Suprapubic skin (tissue), 4 donors: ENCODE measurements around the gene WDR37. TPM values are rescaled to one million over a fixed set of nuclear protein-coding genes. Genes with fewer than 3 reads are reported as not detected.

Experiments
- DNase-seq, 2 donors: peaks; one replicate each; pipeline ENCODE4 v3.0.0-alpha.2; 2019; ENCODE audit warnings: low spot score in 2 of 2
- H3K27ac ChIP-seq: fragments of 200-600 bp; sonication (generic); one replicate; pipeline ENCODE4 v1.5.1; 2019
- H3K27me3 ChIP-seq: fragments of 200-600 bp; sonication (generic); one replicate; pipeline ENCODE4 v1.5.1; 2019
- H3K36me3 ChIP-seq: fragments of 200-600 bp; sonication (generic); one replicate; pipeline ENCODE4 v1.5.1; 2019
- H3K4me1 ChIP-seq: fragments of 200-600 bp; sonication (generic); one replicate; pipeline ENCODE4 v1.5.1; 2019
- H3K4me3 ChIP-seq: fragments of 200-600 bp; sonication (generic); one replicate; pipeline ENCODE4 v1.5.1; 2019; ENCODE audit warnings: mild to moderate bottlenecking
- H3K9me3 ChIP-seq: fragments of 200-600 bp; sonication (generic); one replicate; pipeline ENCODE4 v1.5.1; 2019
- EP300 ChIP-seq: sonication (generic); formaldehyde crosslinking; IDR thresholded peaks from one replicate; pipeline ENCODE4 v1.6.1; 2017; ENCODE audit warnings: antibody characterized with exemption
- POLR2A ChIP-seq, 2 donors: fragments of 450-650 bp; IDR thresholded peaks; one replicate each; pipeline ENCODE4 v1.6.1; 2017; ENCODE audit warnings: antibody characterized with exemption in 2 of 2, mild to moderate bottlenecking in 2 of 2, moderate library complexity in 2 of 2
- POLR2AphosphoS5 ChIP-seq, 3 donors: sonication (generic); formaldehyde crosslinking; IDR thresholded peaks; one replicate each; pipeline ENCODE4 v1.6.1; 2017; ENCODE audit warnings: antibody characterized with exemption in 3 of 3
- WGBS: methylation state at CpG from one replicate; pipeline ENCODE4 v1.1.5; 2018; 5-methylcytosine and 5-hydroxymethylcytosine counted together
- total RNA-seq, 4 donors: library from RNA; depleted of rRNA; stranded (reverse); fragments of >200 nt; gene quantifications; one replicate each; pipeline ENCODE4 v1.1.0, GENCODE V29; 2016
- TF ChIP-seq, protein P1 (sequence below), 2 donors: fragments of 200-600 bp in 1 of 2; fragments of 450-650 bp in 1 of 2; sonication (generic) in 1 of 2; IDR thresholded peaks; one replicate each; pipeline ENCODE4 v1.5.1; 2016 to 2019; ENCODE audit warnings: antibody characterized with exemption in 2 of 2, mild to moderate bottlenecking in 1 of 2, moderate library complexity in 1 of 2

Gene WDR37
- total RNA-seq, 4 donors from 2014 or later: 13.1 to 32.7 (median 18.4) TPM

DNA sequence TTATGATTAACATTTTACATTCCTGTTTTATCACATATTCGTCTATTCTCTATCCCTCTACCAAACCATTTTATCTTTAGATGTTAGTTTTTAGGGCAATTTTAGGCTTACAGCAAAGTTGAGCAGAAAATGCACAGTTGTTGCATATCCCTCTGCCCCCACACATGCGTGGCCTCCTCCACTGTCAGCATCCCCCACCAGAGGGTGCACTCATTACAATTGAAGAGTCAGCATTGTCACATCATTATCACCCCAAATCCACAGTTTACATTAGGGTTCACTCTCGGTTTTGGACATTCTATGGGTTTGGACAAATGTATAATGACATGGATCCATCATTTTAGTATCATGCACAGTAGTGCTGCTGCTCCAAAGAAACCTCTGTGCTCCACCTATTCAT lies 86.4 kb downstream of the WDR37 start:
- Histone ChIP-seq H3K36me3 (no peaks in the 10 kb centered on the region), H3K9me3 (peaks cover 19% of the 10 kb centered on the region), H3K4me1 (no peaks in the 10 kb centered on the region), H3K4me3 (no peak overlapping the region), H3K27me3 (no peaks in the 10 kb centered on the region), H3K27ac (no peak overlapping the region)
- 67% methylated on average over 3 of the region's 3 CpGs for WGBS
- DNase-seq: no peak
- TF ChIP-seq POLR2A (IDR thresholded peaks at IDR 0.05) (no peak), EP300 (no peak), POLR2AphosphoS5 (IDR thresholded peaks at IDR 0.05) (no peak)

DNA sequence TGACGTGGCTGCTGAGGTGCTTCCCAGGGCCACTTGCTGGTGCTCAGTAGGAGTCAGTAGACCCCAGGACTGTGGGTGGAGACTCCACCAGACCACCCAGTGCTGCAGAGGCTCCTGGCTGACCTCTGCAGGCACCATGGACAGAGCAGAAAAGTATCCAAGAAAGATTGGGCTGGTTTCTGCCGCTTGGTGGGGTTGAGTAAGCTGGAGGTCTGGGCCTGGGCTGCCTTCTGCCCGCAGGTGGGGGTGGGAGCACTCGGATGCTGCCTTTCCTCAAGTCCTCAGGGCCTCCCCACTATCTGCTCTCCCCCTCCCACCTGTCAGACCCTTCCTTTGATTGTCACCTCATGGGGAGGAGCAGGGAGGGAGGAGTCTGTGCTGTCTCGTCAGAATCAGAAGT lies 91.6 kb downstream of the WDR37 start:
- 87% methylated on average over 2 of the region's 5 CpGs for WGBS
- Histone ChIP-seq H3K36me3 (no peaks in the 10 kb centered on the region), H3K27ac (no peak overlapping the region), H3K9me3 (no peaks in the 10 kb centered on the region), H3K4me3 (no peak overlapping the region), H3K27me3 (no peaks in the 10 kb centered on the region), H3K4me1 (no peaks in the 10 kb centered on the region)
- TF ChIP-seq, protein P1, sequence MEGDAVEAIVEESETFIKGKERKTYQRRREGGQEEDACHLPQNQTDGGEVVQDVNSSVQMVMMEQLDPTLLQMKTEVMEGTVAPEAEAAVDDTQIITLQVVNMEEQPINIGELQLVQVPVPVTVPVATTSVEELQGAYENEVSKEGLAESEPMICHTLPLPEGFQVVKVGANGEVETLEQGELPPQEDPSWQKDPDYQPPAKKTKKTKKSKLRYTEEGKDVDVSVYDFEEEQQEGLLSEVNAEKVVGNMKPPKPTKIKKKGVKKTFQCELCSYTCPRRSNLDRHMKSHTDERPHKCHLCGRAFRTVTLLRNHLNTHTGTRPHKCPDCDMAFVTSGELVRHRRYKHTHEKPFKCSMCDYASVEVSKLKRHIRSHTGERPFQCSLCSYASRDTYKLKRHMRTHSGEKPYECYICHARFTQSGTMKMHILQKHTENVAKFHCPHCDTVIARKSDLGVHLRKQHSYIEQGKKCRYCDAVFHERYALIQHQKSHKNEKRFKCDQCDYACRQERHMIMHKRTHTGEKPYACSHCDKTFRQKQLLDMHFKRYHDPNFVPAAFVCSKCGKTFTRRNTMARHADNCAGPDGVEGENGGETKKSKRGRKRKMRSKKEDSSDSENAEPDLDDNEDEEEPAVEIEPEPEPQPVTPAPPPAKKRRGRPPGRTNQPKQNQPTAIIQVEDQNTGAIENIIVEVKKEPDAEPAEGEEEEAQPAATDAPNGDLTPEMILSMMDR (IDR thresholded peaks at IDR 0.05): no peak
- TF ChIP-seq POLR2A (IDR thresholded peaks at IDR 0.05): no peak
- TF ChIP-seq POLR2AphosphoS5 (IDR thresholded peaks at IDR 0.05): no peak
- TF ChIP-seq EP300: no peak
- DNase-seq: no peak

DNA sequence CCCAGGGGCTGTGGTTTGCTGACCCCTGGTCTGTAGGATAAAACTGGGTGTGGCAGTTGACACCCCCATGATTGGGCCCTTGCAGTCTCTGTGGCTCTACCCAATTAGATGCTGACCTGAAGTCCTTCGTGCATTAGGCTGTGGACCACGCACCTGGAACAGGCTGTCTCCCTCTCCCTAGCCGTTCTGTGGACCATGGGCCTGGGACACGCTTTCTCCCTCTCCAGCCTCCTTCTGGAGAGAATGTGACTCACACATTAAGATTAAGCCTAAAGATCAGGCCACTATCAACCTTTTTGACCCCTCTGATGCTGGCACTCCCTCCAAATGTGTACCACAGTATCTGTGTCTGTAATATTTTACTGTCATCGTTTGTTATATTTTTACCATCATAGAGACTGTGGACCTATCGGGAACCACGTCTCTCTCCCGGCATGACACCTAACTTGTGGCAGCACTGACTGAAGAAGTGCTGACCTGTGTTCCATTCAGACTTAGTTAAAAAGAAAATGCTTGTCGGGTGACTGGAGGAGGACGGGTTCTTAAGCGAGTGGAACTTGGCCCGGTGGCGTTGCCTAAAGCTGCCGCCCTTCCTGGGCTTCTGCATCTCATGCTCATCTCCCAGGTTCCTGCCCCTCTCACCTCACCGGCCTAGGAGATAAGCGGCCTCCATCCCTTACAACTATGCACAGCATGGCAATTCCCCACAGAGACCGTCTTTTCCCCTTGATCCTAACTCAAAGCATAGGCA lies 92.8 kb downstream of the WDR37 start:
- H3K4me1 ChIP-seq: no peaks in the 10 kb centered on the region
- no peaks in the 10 kb centered on the region for H3K9me3 ChIP-seq
- TF ChIP-seq POLR2AphosphoS5 (IDR thresholded peaks at IDR 0.05): no peak
- no peak for TF ChIP-seq EP300
- no peak for TF ChIP-seq POLR2A (IDR thresholded peaks at IDR 0.05)
- TF ChIP-seq, protein P1 (IDR thresholded peaks at IDR 0.05): no peak
- 89% methylated on average over 17 of the region's 17 CpGs for WGBS
- H3K27ac ChIP-seq: no peak overlapping the region
- DNase-seq: no peak
- H3K4me3 ChIP-seq: no peak overlapping the region
- H3K36me3 ChIP-seq: no peaks in the 10 kb centered on the region
- no peaks in the 10 kb centered on the region for H3K27me3 ChIP-seq

DNA sequence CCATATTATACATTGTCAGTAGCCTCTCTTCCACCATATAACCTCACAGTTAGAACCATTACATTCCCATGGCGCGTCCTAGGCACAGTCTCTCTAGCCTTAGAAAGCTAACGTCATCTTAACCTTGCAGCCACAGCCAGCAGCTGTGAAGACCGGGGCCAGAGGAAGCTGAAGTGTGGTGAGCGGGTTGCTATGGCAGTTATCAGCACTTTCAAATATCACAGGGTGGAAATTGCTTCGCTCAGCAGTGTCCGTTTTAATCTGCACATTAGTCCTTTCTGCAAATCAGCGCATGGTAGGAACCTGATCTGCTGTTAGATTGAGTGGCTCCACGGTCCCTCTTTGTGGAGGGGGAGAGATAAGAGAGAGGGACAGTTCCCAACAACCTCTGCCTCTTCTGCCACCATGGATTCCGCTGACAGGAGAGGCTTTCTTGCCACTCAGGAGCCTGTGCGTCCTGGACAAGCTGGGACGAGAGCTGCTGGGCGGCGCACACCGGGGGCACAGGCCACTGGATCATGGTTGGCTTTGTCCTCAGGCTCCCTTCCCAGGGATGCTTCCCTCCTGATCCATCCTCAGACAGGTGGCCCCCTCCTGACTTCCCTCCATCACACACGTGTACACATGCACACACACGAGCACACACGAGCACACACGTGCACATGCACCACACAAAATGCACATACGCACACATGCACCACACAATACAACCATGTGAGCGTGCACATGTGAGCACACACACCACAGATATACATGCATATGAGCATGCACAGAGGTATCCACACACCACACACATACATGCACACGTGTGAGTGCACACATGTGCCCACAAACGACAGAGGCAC lies 93.8 kb downstream of the WDR37 start:
- TF ChIP-seq POLR2AphosphoS5 (IDR thresholded peaks at IDR 0.05) (no peak), EP300 (no peak), POLR2A (IDR thresholded peaks at IDR 0.05) (no peak)
- TF ChIP-seq, protein P1 (IDR thresholded peaks at IDR 0.05): no peak
- no peak overlapping the region for H3K27ac ChIP-seq
- H3K36me3 ChIP-seq: no peaks in the 10 kb centered on the region
- WGBS: 77% methylated on average over 19 of the region's 23 CpGs
- H3K4me1 ChIP-seq: no peaks in the 10 kb centered on the region
- DNase-seq: no peak
- no peaks in the 10 kb centered on the region for H3K27me3 ChIP-seq
- H3K4me3 ChIP-seq: no peak overlapping the region
- H3K9me3 ChIP-seq: no peaks in the 10 kb centered on the region

DNA sequence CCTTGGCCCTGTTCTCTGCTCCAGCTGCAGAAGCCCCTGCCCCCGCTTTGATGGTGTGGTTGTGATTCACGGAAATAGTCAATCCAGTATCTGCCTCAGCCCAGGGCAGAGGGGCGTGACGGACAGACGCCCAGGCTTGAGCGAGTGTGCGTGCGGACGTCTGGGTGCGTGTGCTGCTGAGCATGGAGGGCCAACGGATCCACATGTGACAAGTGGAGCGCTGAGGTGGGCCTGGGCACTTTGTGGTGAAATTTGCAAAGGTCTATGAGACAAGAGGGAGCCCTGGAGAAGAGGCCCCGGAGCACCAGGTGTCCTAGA lies 94.4 kb downstream of the WDR37 start:
- Histone ChIP-seq H3K36me3 (no peaks in the 10 kb centered on the region), H3K4me1 (no peaks in the 10 kb centered on the region), H3K27me3 (no peaks in the 10 kb centered on the region), H3K27ac (no peak overlapping the region), H3K9me3 (no peaks in the 10 kb centered on the region), H3K4me3 (no peak overlapping the region)
- TF ChIP-seq, protein P1 (IDR thresholded peaks at IDR 0.05): no peak
- TF ChIP-seq POLR2A (IDR thresholded peaks at IDR 0.05) (no peak), EP300 (no peak), POLR2AphosphoS5 (IDR thresholded peaks at IDR 0.05) (no peak)
- DNase-seq: no peak
- 91% methylated on average over 13 of the region's 13 CpGs for WGBS
